A549 (cell line): ENCODE measurements around the gene GDF2. TPM values are rescaled to one million over a fixed set of nuclear protein-coding genes. Genes with fewer than 3 reads are reported as not detected.

Experiments
- ATAC-seq, 2 experiments: fragments of 200-7000 bp in 1 of 2; fragments of >200 bp in 1 of 2; cut with Nextera tagmentation in 1 of 2; cut with Tn5 transposase in 1 of 2; 3 replicates each; pipeline versions ENCODE4 v1.8.0 to v1.9.1; 2018 to 2020; ENCODE audit warnings: mild to moderate bottlenecking in 1 of 2, moderate library complexity in 1 of 2
- CTCF ChIA-PET: fragments of 300-600 bp; sonication (Branson Sonifier 250); formaldehyde crosslinking; extraction: SDS; loops from one replicate; lab custom pipeline; 2021; ENCODE audit warnings: antibody characterized with exemption, inconsistent platforms; lab: Yijun Ruan, JAX
- POLR2A ChIA-PET: fragments of 350-600 bp; formaldehyde crosslinking; extraction: SDS; loops from one replicate; lab custom pipeline; 2021; ENCODE audit warnings: antibody characterized with exemption, inconsistent platforms; lab: Yijun Ruan, JAX
- DNase-seq, 2 experiments: peaks; one replicate each; pipeline versions ENCODE4 v3.0.0 to v3.0.0-alpha.2; 2011 to 2016; ENCODE audit warnings: low read depth in 1 of 2, low spot score in 1 of 2
- FAIRE-seq: peaks from 2 replicates; lab custom pipeline; 2011; peaks lifted over from hg19 to GRCh38; lab: Jason Lieb, UNC
- H3K27ac ChIP-seq, 2 experiments: fragments of >200 bp; sonication (Bioruptor Twin); formaldehyde crosslinking; 3 replicates each; pipeline ENCODE4 v1.5.1; 2016 to 2017
- H3K4me1 ChIP-seq: fragments of >200 bp; sonication (Bioruptor Twin); formaldehyde crosslinking; 3 replicates; pipeline ENCODE4 v1.6.1; 2016
- H3K4me2 ChIP-seq: fragments of >200 bp; sonication (Bioruptor Twin); formaldehyde crosslinking; 3 replicates; pipeline ENCODE4 v1.6.1; 2016
- H3K4me3 ChIP-seq: fragments of >200 bp; sonication (Bioruptor Twin); formaldehyde crosslinking; 3 replicates; pipeline ENCODE4 v1.5.1; 2016
- H3K9me3 ChIP-seq: fragments of >200 bp; sonication (Bioruptor Twin); formaldehyde crosslinking; 3 replicates; pipeline ENCODE4 v1.6.1; 2016
- BHLHE40 ChIP-seq: IDR thresholded peaks from 2 replicates; pipeline ENCODE4 v1.6.1; 2012; ENCODE audit warnings: low read depth, low read length, inconsistent platforms
- CHD2 ChIP-seq: fragments of 150-350 bp; IDR thresholded peaks from 2 replicates; pipeline ENCODE4 v1.6.1; 2014; ENCODE audit warnings: low read length; ENCODE audit not compliant: partially characterized antibody
- CHD4 ChIP-seq: fragments of 200-600 bp; sonication (generic); IDR thresholded peaks from 2 replicates; pipeline ENCODE4 v1.6.1; 2016; ENCODE audit warnings: antibody characterized with exemption, mild to moderate bottlenecking, borderline replicate concordance
- EHMT2 ChIP-seq: fragments of 200-600 bp; sonication (generic); IDR thresholded peaks from 2 replicates; pipeline ENCODE4 v1.6.1; 2016; ENCODE audit warnings: antibody characterized with exemption, low read depth, mild to moderate bottlenecking, moderate library complexity
- EP300 ChIP-seq, 2 experiments: fragments of >200 bp; sonication (Bioruptor Twin); formaldehyde crosslinking; IDR thresholded peaks; 2 replicates in 1 of 2; 3 replicates in 1 of 2; pipeline ENCODE4 v1.6.1; 2016 to 2017
- ESRRA ChIP-seq: fragments of 150-350 bp; IDR thresholded peaks from 2 replicates; pipeline ENCODE4 v1.6.1; 2014; ENCODE audit warnings: mild to moderate bottlenecking, low read length, borderline replicate concordance
- FOXS1 ChIP-seq: fragments of 250-450 bp; sonication (Bioruptor Pico); IDR thresholded peaks from 2 replicates; pipeline ENCODE4 v1.5.0; 2020; ENCODE audit warnings: mild to moderate bottlenecking, moderate library complexity
- HMGXB4 ChIP-seq: fragments of 250-450 bp; sonication (Bioruptor Pico); IDR thresholded peaks from 2 replicates; pipeline ENCODE4 v1.5.0; 2021; ENCODE audit warnings: mild to moderate bottlenecking, moderate library complexity, borderline replicate concordance
- HOXA7 ChIP-seq: fragments of 250-450 bp; sonication (Bioruptor Pico); IDR thresholded peaks from 2 replicates; pipeline ENCODE4 v1.5.0; 2020; ENCODE audit warnings: mild to moderate bottlenecking, moderate library complexity
- JUNB ChIP-seq: fragments of >200 bp; sonication (Bioruptor Twin); formaldehyde crosslinking; IDR thresholded peaks from 2 replicates; pipeline ENCODE4 v1.6.1; 2016
- KDM1A ChIP-seq: fragments of 200-600 bp; sonication (generic); IDR thresholded peaks from 2 replicates; pipeline ENCODE4 v1.6.1; 2016; ENCODE audit warnings: low read depth, mild to moderate bottlenecking
- NPAS2 ChIP-seq: fragments of 250-450 bp; sonication (Bioruptor Pico); IDR thresholded peaks from 2 replicates; pipeline ENCODE4 v1.8.0; 2022; ENCODE audit warnings: mild to moderate bottlenecking, moderate library complexity, borderline replicate concordance
- PBX3 ChIP-seq: IDR thresholded peaks from 2 replicates; pipeline ENCODE4 v1.6.1; 2012
- PHF8 ChIP-seq: fragments of 200-600 bp; sonication (generic); IDR thresholded peaks from 2 replicates; pipeline ENCODE4 v1.6.1; 2016; ENCODE audit warnings: low read depth, mild to moderate bottlenecking, antibody characterized with exemption, moderate library complexity, borderline replicate concordance
- RNF2 ChIP-seq: fragments of 200-600 bp; sonication (generic); IDR thresholded peaks from 2 replicates; pipeline ENCODE4 v1.6.1; 2016; ENCODE audit warnings: low read depth, mild to moderate bottlenecking, antibody characterized with exemption, moderate library complexity, borderline replicate concordance
- SMC3 ChIP-seq: fragments of >200 bp; sonication (Bioruptor Twin); formaldehyde crosslinking; IDR thresholded peaks from 3 replicates; pipeline ENCODE4 v1.6.1; 2018; ENCODE audit warnings: inconsistent platforms
- SREBF2 ChIP-seq: fragments of 450-650 bp; IDR thresholded peaks from 2 replicates; pipeline ENCODE4 v1.6.1; 2014; ENCODE audit warnings: mild to moderate bottlenecking, moderate library complexity
- ZSCAN20 ChIP-seq: fragments of 250-450 bp; sonication (Bioruptor Pico); IDR thresholded peaks from 2 replicates; pipeline ENCODE4 v1.8.0; 2022; ENCODE audit warnings: mild to moderate bottlenecking, moderate library complexity
- WGBS: methylation state at CpG from one replicate; pipeline ENCODE4 v1.1.6; 2017; ENCODE audit errors: missing lambda C conversion rate; 5-methylcytosine and 5-hydroxymethylcytosine counted together
- polyA plus RNA-seq, 4 experiments: library from polyadenylated mRNA; depleted of rRNA in 3 of 4; stranded (reverse); fragments of >200 nt; fragmentation: RNase III in 1 of 4; extraction: RNeasy Plus Mini Kit Qiagen cat#74134 plus additional on column Dnase treatment in 1 of 4; gene quantifications; 2 replicates in 3 of 4; 3 replicates in 1 of 4; pipeline ENCODE4 v1.2.3, GENCODE V29; 2011 to 2017
- TF ChIP-seq, protein P1 (sequence below): fragments of 200-600 bp; sonication (generic); IDR thresholded peaks from 2 replicates; pipeline ENCODE4 v1.6.1; 2016; ENCODE audit warnings: antibody characterized with exemption, mild to moderate bottlenecking, moderate library complexity
- TF ChIP-seq, protein P2 (sequence below): fragments of 150-350 bp; IDR thresholded peaks from 2 replicates; pipeline ENCODE4 v1.6.1; 2014; ENCODE audit warnings: low read depth, mild to moderate bottlenecking, low read length

Gene GDF2
- polyA plus RNA-seq, 2 of the 4 experiments (the other 2 are of a cell fraction): not detected

GRCh38 chr10:47326927-47327330, 4.7 kb downstream of the GDF2 start (continued):
- TF ChIP-seq PHF8 (no peak), HOXA7 (CRISPR knock-in tag) (no peak), EP300 (IDR thresholded peaks at IDR 0.05) (no peak), PBX3 (no peak), SREBF2 (no peak), HMGXB4 (CRISPR knock-in tag) (no peak), CHD2 (no peak)
- TF ChIP-seq, protein P1, sequence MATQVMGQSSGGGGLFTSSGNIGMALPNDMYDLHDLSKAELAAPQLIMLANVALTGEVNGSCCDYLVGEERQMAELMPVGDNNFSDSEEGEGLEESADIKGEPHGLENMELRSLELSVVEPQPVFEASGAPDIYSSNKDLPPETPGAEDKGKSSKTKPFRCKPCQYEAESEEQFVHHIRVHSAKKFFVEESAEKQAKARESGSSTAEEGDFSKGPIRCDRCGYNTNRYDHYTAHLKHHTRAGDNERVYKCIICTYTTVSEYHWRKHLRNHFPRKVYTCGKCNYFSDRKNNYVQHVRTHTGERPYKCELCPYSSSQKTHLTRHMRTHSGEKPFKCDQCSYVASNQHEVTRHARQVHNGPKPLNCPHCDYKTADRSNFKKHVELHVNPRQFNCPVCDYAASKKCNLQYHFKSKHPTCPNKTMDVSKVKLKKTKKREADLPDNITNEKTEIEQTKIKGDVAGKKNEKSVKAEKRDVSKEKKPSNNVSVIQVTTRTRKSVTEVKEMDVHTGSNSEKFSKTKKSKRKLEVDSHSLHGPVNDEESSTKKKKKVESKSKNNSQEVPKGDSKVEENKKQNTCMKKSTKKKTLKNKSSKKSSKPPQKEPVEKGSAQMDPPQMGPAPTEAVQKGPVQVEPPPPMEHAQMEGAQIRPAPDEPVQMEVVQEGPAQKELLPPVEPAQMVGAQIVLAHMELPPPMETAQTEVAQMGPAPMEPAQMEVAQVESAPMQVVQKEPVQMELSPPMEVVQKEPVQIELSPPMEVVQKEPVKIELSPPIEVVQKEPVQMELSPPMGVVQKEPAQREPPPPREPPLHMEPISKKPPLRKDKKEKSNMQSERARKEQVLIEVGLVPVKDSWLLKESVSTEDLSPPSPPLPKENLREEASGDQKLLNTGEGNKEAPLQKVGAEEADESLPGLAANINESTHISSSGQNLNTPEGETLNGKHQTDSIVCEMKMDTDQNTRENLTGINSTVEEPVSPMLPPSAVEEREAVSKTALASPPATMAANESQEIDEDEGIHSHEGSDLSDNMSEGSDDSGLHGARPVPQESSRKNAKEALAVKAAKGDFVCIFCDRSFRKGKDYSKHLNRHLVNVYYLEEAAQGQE: no peak

DNA sequence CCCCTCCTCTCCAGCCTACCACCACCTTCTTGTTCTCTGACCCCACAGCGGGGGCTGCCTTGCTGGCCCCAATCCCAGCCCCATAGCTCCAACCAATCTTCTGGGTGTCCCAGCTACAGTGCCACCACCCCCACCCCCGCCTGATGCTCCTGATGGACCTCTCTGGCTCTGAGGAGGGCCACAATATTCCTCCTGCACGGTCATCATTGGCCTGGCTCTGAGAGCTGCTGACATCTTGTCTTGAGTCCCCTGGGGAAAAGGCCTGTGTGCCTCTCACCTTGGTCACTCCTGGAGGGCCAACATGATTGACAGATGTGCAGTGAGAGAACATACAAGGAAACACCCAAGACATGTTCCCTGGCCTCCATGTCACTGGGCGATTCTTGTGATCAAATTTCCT, 7.6 kb downstream of the GDF2 start:
- peaks cover 6% of the 10 kb centered on the region; the same call in 1 of the 3 replicates for H3K4me1 ChIP-seq
- ATAC-seq: no peak
- H3K4me3 ChIP-seq: no peak overlapping the region
- no peak for DNase-seq
- 68% methylated on average over 2 of the region's 4 CpGs for WGBS
- POLR2A ChIA-PET: no interaction called here
- FAIRE-seq: no peak
- no peaks in the 10 kb centered on the region for H3K9me3 ChIP-seq
- no peak overlapping the region for H3K4me2 ChIP-seq
- no peak for TF ChIP-seq KDM1A
- TF ChIP-seq JUNB: no peak
- TF ChIP-seq FOXS1 (CRISPR knock-in tag): no peak
- TF ChIP-seq, protein P2, sequence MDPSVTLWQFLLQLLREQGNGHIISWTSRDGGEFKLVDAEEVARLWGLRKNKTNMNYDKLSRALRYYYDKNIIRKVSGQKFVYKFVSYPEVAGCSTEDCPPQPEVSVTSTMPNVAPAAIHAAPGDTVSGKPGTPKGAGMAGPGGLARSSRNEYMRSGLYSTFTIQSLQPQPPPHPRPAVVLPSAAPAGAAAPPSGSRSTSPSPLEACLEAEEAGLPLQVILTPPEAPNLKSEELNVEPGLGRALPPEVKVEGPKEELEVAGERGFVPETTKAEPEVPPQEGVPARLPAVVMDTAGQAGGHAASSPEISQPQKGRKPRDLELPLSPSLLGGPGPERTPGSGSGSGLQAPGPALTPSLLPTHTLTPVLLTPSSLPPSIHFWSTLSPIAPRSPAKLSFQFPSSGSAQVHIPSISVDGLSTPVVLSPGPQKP: no peak
- no peak for TF ChIP-seq EHMT2
- TF ChIP-seq CHD4: no peak
- no peak for TF ChIP-seq BHLHE40
- no peak for TF ChIP-seq SMC3
- no peak for TF ChIP-seq ZSCAN20
- no peak for TF ChIP-seq NPAS2 (CRISPR knock-in tag)
- no peak for TF ChIP-seq RNF2
- TF ChIP-seq ESRRA: no peak
- no peak overlapping the region for H3K27ac ChIP-seq
- CTCF ChIA-PET: interaction anchor here (3.2 kb wide), 1 partner anchor 10 kb away, joined by 11 read pairs; no protein-coding TSS in a partner anchor
